ENCODE results near the gene PHACTR1.

Gene PHACTR1

GRCh38 chr6:12848964-12849808 is 132.6 kb downstream of the PHACTR1 start:
- DNase-seq: no peak

- DNase-seq: no peak
Measured at GRCh38 chr6:12849809-12850198, 133.2 kb downstream of the PHACTR1 start.

GRCh38 chr6:12851123-12851695 is 134.6 kb downstream of the PHACTR1 start:
- no peak for DNase-seq

- DNase-seq: no peak
Measured at GRCh38 chr6:12861603-12862002, 145.0 kb downstream of the PHACTR1 start.

- DNase-seq: no peak
Measured at GRCh38 chr6:12865117-12865516, 148.6 kb downstream of the PHACTR1 start.

GRCh38 chr6:12865671-12866181 is 149.2 kb downstream of the PHACTR1 start:
- DNase-seq: no peak

GRCh38 chr6:12866422-12867029 is 150.0 kb downstream of the PHACTR1 start:
- DNase-seq: peak in 1 of 51 donors; percentile 34

- no peak for DNase-seq
Measured at GRCh38 chr6:12869816-12870432, 153.4 kb downstream of the PHACTR1 start.

- DNase-seq: no peak
Measured at GRCh38 chr6:12873691-12874090, 157.1 kb downstream of the PHACTR1 start.

- no peak for DNase-seq
Measured at GRCh38 chr6:12875051-12875450, 158.5 kb downstream of the PHACTR1 start.

GRCh38 chr6:12878741-12879140 is 162.2 kb downstream of the PHACTR1 start:
- DNase-seq: no peak

GRCh38 chr6:12882761-12883290 is 166.3 kb downstream of the PHACTR1 start:
- no peak for DNase-seq

GRCh38 chr6:12884983-12885382 is 168.4 kb downstream of the PHACTR1 start:
- DNase-seq: no peak

GRCh38 chr6:12886961-12887775 is 170.6 kb downstream of the PHACTR1 start:
- DNase-seq: peak in 5 of 51 donors; percentile 2 to 12 (median 5)

- no peak for DNase-seq
Measured at GRCh38 chr6:12890171-12890790, 173.7 kb downstream of the PHACTR1 start.

- no peak for DNase-seq
Measured at GRCh38 chr6:12891595-12891994, 175.0 kb downstream of the PHACTR1 start.

- no peak for DNase-seq
Measured at GRCh38 chr6:12892151-12892550, 175.6 kb downstream of the PHACTR1 start.

- DNase-seq: peak in 1 of 51 donors; percentile 5
Measured at GRCh38 chr6:12893036-12893435, 176.5 kb downstream of the PHACTR1 start.

GRCh38 chr6:12895721-12896120 is 179.2 kb downstream of the PHACTR1 start:
- no peak for DNase-seq

GRCh38 chr6:12896208-12896733 is 179.7 kb downstream of the PHACTR1 start:
- DNase-seq: no peak
